Cortex of kidney (tissue), 1 donor: ENCODE measurements around the gene DNAH9.

Source experiments
- DNase-seq: peaks from one replicate; lab custom pipeline; 2025; lab: John Stamatoyannopoulos, UW

The DNAH9 gene

DNA sequence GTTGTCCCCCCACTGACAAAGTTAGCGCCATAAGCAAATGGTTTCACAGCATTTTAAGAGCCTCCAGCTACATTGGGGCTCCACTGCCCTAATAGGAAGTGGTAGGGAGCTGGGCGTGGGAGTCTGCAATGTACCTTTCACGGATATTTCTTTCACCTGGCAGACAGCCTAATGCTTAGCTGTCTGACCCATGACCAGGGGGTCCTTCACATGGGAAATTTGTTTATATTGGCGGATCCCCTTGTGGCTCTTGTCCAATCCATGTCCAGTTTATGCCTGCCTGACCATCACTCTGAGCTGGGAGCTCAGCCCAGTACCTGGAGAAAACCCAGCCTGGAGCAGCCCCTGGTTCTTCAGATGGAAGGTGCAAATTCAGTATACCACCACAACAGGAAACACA, 254.0 kb downstream of the DNAH9 start:
- DNase-seq: no peak

DNA sequence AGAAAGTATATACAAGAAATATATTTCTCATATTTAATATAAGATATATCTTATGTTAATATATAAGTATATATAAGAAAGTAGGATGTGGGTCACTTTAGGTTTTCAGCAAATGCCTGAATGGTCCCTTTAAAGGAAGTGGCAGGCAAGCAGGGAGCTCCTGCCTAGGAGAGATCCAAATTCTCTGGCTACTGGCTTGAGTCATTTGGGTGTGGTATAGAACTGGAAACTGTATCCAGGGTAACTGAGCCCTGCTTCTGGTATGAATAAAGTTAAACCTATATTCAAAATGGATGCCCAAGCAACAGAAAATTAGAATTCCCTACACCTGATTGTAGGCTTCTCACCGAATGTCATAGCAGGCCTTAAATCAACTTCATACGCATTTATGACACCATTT, 254.6 kb downstream of the DNAH9 start:
- no peak for DNase-seq

DNA sequence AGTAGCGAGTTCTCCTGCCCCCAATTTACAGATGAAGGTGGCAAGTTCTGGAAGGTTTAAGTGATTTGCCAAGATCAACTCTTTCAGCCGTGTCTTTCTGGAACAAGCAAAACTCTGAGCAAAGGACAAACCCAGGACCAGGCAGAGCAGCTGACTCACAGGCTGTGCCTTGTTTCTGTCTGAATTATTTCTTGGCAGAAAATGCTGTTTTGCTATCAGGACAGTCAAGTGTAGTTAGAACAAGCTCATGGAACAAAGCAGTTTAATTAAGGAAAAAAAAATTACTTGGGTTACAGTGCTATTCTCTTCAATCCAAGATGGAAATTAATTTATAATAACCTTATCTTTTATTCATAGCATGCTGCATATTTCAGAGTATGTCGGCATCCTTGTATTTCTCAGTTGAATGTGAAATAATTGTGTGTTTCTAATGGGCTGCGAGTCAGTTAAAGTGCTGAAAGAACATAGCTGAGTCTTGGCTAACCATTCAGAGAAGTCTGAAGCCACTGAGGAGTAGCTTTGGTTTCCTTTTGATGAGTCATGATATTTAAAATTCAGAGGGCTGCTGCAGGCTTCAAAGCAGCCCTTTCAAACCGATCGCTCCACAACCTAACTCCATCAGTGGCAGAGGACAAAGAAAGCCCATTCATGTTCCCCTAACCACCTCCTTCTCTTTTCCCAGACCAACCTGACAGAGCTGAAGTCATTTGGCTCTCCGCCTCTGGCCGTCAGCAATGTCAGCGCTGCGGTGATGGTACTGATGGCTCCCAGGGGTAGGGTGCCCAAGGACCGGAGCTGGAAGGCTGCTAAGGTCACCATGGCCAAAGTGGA, 255.3 kb downstream of the DNAH9 start:
- no peak for DNase-seq

DNA sequence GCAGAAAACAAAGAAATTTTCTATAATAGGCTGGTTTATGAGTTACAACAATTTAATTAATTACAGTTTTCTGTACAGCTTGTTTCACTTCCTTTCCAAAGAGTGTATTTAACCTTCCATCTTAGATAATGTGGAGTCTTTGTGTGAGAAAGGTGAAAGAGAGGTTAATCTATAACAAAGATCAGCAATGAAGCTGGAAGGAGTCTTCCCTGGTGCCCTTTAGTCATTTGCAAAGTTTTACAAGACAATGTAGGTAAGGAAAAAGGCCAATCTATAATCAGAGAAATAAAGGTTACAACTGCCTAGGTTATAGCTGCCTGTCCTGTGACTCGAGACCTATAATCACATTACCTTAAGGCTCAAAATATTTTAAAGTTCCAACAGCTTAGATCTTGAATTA, 257.0 kb downstream of the DNAH9 start:
- no peak for DNase-seq

DNA sequence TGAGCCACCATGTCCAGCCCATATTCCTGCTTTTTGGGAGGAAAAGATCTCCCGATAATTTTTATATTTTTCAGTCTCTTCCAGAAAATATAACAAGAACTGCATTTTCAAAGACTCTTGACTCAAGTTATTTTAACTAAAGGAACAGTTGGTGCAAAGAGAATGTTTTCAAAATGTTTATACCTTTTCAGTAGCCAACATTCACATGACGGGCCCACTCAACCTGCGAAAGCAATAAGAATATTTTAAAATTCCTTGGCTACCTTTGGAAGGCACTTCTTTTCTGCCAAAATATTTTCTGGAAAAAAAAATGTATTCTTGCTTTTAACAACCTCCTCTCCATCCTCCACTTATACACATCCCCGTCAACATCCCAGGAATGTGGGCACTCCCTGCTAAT, 258.7 kb downstream of the DNAH9 start:
- DNase-seq: no peak

DNA sequence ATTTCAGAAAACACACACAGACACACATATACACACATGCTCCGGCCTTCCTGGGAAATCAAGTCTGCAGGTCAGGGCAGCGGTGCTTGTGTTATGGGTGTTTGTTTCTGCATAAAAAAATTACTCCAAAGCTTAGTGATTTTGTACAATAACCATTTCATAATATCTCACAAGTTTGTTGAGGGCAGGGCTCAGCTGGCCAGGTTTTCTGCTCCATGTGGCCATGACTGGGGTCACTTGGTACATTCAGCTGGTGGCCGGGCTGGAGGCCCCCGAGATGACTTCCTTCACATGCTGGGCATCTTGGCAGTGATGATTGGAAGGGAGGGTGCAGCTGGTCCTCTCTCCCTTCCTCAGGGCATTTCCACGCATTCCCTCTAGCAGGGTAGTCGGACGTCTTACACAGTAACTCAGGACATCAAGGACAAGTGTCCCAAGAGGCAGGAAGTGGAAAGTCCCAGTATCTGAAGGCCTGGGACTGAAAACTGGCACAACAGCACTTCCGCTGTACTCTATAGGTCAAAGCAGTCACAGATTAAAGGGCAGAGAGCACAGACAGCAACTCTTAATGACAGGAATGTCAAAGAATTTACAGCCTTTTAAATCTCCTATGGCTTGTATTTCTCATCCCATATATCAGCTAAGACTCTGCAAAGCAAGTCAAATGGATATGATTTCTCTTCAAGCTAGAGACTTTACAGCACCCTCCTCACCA, 271.6 kb downstream of the DNAH9 start:
- DNase-seq: no peak

DNA sequence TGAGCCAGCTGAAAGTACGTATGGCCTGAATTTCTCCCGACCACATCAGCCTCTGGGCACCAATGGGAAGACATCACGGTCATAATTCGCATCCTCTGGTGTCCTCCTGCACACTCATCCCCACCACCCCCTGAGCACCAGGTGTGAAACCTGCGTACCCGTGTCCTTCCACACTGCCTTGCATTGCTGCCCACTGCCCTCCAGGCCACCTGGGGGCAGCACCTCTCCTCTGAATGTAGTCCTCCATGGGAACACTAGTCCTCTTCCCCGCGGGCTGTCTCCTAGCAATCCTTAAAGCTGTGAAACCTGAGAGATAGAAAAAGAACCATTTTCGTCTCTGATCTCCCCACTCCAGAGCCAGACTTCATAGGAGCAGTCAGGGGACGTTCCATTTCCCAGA, 273.5 kb downstream of the DNAH9 start:
- no peak for DNase-seq

DNA sequence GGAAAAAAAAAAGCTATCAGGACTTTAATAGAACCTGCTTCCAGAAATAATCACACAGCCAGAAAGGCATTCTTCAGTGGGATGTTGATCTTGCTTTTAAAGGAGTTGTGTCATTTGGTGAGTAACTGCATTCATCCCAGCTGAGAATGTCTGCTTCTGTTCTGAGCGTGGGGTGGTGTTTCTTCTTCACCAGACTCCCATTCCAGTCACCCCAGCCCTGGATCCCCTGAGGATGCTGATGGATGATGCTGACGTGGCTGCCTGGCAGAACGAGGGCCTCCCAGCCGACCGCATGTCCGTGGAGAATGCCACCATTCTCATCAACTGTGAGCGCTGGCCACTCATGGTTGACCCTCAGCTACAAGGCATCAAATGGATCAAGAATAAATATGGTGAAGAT, 276.5 kb downstream of the DNAH9 start:
- DNase-seq: no peak

DNA sequence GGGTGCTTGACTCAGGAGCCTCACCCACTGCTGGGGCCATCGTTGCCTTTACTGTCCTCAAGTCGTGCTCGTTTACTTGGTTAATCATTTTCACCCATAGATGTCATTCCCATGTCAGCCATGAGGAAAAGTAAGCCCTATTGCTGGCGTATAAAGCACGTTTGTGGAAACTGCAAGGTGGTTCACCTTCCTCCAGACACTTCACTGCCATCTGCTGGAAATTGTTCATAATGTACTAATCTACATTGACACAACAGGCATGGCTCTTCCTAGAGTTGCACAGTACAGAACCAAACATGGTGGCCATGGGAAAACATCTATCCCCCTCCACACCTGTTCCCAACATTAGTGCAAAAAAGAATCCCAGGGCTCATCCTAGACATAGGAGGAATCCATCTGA, 282.4 kb downstream of the DNAH9 start:
- no peak for DNase-seq

DNA sequence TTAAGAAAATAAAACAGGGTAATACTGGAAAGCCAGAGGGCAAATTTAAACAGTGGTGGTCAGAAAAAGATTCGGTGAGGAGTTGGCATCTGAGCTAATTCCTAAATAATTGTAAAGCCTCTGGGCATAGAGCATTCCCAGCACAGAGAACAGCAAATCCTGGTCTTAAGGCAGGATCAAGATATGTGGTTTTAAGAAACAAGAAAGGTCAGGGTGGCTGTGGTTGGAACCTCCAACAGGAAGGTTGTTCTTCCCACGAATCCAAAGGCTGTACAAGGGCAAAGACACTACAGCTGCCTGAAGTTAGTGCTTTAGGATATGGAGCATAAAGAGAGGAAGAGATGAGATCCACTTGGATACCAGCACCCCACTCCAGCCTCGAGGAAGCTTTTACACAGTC, 284.4 kb downstream of the DNAH9 start:
- no peak for DNase-seq

DNA sequence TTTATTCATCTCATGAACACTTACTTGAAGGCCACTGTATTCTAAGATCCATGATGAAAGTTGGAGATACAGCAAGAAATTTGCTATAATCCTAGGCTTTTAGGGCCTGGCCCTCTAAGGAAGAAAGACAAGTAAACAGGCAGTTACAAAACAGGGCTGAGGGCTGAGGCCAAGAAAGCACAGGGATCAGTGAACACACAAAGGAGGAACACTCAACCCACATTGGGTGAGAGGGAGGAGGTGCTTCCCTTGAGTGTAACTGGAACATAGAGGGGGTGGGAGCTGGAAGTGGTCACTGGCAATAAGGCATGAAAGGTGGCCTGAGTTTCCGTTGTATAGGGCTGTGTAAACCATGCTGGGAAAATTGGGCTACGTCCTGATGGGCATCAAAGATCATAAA, 286.8 kb downstream of the DNAH9 start:
- no peak for DNase-seq

DNA sequence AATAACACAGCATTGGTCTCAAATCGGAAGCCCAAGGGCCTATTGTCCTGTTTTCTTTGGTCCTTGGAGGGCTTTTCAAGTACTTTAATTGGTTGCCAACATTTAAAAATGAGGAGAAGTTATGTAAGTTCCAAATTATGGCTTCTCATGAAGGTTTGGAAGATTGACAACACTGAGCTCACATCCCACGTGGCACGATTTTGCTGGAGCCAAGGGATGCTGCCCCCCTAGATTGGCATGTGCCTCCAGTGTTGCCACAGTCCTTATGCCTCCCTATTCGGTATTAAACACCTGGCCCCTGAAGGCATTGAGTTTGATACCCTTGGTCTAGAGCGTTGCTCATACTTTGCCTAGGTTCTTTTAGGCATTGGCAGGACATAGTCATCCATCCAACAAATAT, 291.0 kb downstream of the DNAH9 start:
- DNase-seq: no peak

DNA sequence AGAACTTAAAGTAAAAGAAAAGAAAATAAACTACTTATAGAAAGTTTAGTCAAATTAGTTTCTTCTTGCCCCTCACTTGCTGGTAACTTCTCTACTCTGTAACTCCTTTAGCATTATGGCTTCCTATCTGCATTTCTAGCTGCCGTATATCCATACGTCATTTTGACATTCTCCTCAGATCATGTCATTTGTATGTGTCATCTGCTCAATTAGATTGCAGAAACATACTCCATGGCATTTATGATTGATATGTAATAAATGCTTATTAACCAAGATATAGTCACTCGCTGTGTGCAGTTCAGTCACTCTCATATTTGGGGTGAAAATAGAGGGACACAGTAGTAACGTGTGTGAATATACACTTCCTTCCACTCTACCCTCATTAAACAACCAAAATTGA, 295.6 kb downstream of the DNAH9 start:
- DNase-seq: no peak

DNA sequence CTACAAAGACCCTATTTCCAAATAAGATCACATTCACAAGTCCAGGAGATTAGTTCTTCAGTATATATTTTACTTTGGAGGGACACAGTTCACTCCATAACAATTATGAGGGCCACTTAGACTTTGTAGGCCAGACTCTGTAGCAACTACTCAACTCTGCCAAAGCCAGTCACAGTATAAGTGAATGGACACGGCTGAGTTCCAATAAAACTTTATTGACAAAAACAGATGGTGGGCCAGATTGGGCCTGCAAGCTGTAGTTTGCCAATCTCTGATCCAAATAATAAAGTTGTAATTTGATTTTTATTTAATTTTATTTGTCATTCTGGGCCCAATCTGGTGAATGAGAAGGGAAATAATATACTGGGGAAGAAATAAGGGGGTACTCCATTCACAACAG, 297.9 kb downstream of the DNAH9 start:
- DNase-seq: no peak

DNA sequence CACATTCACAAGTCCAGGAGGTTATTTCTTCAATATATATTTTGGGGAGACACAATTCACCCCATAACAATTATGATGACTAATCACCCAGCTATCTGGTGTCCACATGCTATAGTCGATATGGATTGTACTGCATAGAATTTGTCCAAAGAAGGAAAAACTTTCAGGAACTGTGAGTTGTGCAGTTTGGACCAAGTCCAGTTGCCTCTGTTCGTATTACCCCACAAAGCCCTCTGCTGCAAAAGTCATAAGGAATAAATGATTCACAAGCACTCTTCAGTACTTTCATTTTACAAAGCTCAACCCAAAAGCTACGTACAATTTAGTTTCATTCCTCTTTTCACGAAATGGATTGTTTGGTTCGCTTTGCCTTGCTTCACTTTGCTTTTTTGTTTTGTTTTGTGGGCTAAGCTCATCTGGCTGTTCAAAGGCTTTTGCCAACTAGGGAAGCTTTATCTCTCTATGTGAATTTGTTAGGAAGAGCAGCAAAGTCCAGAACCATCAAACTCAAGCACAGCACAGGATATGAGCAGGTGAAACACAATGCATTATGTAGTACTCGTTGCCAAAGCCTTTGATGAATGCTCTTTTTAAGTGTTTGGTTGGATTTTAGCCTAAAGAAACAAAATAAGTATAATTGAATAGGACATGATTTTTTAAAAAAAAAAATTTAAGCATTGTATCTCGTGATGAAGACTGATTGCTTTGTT, 300.4 kb downstream of the DNAH9 start:
- DNase-seq: no peak

DNA sequence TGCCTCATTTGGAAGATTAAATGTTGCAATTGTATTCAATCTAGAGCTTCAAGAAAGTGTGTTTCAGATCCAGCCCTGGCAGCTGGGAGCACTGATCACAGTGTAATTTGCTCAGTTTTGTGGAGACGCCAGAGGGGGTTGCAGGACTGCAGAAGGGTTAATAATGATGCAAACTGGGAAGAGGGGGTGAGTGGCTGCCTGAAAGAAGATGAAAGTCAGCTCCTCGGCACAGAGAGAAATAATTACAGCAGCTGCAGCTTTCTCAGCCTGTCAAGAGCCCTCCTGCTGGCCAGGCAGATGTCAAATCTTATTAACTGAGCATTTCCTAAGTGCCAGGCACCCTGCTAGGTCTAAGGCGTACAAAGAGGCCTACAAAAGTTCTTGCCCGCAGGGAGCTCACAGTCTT, 301.3 kb downstream of the DNAH9 start:
- no peak for DNase-seq

DNA sequence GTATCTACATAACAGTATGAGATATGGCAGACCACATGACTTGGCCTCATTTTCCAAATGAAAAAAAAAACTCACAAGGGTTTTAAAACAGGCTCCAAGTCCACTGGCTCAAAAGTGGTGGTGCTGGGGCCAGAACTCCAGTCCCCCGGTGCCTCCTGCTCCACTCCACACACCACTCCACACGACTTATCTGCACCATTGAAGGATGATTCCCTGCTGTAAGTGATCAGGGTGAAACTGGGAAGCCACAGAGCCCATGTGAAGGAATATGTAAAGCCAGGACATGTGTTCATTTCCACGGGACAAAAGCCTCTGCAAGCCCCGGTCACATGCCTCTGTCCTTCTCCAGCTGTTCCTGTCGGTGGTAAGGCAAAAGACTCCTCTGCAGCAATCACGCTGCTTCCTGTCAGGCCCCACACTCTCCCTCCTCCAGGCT, 301.8 kb downstream of the DNAH9 start:
- no peak for DNase-seq

DNA sequence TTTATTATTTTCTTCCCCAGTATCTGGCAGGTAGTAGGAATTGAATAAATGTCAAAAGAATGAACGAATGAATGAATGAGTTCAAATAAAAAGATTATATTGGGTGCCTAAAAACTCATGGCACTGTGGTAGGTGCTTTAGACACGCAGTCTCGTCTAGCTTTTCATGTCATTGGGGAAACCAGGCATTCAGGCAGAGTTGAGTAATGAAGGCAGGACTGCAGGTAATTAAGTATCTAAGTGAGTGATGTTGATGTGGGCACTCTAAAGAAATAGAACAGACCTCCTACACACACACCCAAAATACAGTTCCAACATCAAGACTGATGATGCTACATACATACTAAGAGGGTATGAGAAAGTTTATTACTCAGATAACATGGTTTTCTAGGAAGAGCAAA, 302.4 kb downstream of the DNAH9 start:
- DNase-seq: no peak

DNA sequence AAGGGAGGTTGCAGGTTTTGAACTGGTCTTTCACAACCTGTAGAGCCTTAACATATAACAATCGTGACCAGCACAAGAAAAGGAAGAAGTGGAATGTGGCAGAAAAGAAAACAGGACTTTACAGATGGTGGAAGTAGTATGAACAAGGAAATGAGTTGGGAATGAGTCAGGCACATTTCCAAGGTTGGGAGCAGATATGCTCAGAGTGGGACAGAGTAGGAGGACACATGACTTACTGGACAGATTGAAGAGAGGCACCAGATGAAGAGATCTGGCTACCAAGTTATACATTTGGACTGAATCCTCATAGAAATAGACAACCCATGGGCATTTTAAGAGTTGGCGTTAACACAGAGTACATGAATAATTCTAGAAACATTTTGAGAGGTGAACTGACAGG, 303.7 kb downstream of the DNAH9 start:
- DNase-seq: no peak

DNA sequence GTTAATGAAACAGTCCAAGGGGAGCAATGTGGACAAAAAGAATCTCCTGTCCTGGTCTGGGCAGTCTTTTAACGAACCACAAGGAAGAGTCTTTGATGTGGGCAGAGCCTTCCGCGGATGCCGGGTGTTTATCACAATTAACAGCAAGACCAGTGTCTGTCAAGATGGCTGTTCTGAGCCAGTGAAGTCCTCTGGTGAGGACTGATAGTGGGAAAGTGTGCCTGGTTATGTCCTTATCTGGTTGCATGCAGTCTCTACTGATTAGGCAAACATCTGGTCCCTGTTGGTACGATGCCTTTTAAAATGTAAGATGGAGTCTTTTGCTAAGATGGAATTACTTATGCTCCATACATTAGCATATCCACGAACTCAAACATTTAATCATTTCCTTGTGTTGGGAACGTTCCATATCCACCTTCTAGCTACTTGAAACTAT, 310.5 kb downstream of the DNAH9 start:
- no peak for DNase-seq

DNA sequence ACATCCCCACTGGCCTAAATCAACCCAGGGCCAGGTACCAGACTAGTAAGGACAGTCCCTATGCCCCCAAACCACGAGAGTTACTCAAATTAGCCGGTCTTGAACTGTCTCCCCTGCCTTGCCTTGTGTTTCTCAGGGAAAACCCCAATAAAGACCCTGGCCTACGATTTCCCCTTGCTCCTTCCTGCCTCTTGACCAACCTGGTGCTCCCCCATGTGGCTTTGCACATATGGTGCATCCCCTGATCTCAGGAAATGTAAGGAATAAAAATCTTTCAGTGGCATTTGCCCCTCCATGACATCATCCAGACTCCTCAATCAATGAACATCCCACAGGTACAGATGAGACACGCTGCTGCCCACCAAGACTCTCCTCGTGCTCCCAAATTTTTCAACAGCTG, 311.1 kb downstream of the DNAH9 start:
- no peak for DNase-seq

DNA sequence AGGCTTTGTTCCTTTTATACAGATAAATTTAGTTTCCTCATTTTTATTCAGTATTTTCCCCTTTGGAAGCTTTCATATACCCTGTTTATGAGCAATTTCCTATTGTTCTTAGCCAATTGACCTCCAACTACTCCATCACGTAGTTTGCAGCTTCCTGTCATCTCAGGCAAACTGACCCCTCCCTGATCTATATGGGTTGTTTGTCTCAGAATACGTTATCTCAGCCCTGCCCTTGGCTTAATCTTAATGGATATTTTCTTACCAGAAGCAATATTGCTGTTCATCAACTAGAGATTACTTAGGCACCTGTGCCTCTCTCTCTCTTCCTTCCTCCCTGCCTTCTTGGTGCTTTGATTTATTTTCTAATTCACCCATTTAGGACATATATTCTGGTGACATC, 317.8 kb downstream of the DNAH9 start:
- no peak for DNase-seq

DNA sequence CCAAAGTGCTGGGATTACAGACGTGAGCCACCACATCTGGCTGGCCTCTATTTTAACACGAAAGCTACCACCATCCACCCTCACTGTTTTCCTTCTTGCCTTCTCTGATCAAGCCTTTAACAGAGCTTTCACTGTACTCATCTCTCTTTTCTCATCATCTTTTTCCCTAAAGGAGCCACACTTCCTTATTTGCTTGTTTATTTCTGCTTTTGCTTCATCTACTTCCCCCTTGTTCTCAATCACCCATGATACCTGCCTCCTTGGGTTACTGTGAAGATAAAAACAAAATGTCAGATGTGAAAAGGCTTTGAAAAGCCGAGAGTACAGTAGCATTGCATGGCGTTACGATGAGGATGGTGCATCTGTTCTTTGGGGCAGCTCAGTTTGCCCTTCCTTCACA, 319.1 kb downstream of the DNAH9 start:
- no peak for DNase-seq
